GM12878 (cell line): Measurements from ENCODE around the gene DZANK1. TPM values are rescaled to one million over a fixed set of nuclear protein-coding genes. Genes with fewer than 3 reads are reported as not detected.

Experiments
- CREM ChIP-seq: IDR thresholded peaks from 2 replicates; pipeline ENCODE4 v1.6.1; 2014; ENCODE audit warnings: antibody characterized with exemption, low read depth
- FOXM1 ChIP-seq: IDR thresholded peaks from 2 replicates; pipeline ENCODE4 v1.6.1; 2012; ENCODE audit warnings: low read depth, mild to moderate bottlenecking, inconsistent platforms, low read length, moderate library complexity
- NR2F1 ChIP-seq: fragments of 450-650 bp; conservative IDR thresholded peaks from 2 replicates; pipeline ENCODE4 v1.6.1; 2017; ENCODE audit warnings: mild to moderate bottlenecking
- SUPT20H ChIP-seq: IDR thresholded peaks from 2 replicates; pipeline ENCODE4 v1.6.1; 2011; ENCODE audit warnings: low read depth, mild to moderate bottlenecking, low read length, moderate library complexity, borderline replicate concordance; ENCODE audit not compliant: control insufficient read depth
- SUZ12 ChIP-seq: fragments of 200-600 bp; sonication (generic); IDR thresholded peaks from one replicate; pipeline ENCODE4 v1.6.1; 2018; ENCODE audit warnings: antibody characterized with exemption, mild to moderate bottlenecking; ENCODE audit not compliant: unreplicated experiment
- ZBED1 ChIP-seq: IDR thresholded peaks from 2 replicates; pipeline ENCODE4 v1.6.1; 2016; ENCODE audit warnings: borderline replicate concordance
- ZNF622 ChIP-seq: fragments of 450-650 bp; IDR thresholded peaks from 2 replicates; pipeline ENCODE4 v1.6.1; 2017; ENCODE audit warnings: mild to moderate bottlenecking, inconsistent platforms
- polyA plus RNA-seq, 11 experiments: library from polyadenylated mRNA; depleted of rRNA in 4 of 11; unstranded in 6 of 11; stranded (reverse) in 5 of 11; fragments of >200 nt; fragmentation: Nextera tagmentation in 4 of 11; fragmentation: Illumina TruSeq in 1 of 11; extraction: Ambion mirVana in 4 of 11; extraction: Trizol in 1 of 11; gene quantifications; 1 replicate in 1 of 11; 2 replicates in 10 of 11; pipeline versions ENCODE4 v1.2.1 to v1.2.3, GENCODE V29; 2011 to 2016; ENCODE audit warnings: inconsistent platforms in 2 of 11, missing spikeins in 2 of 11, low read depth in 1 of 11
- total RNA-seq, 4 experiments: library from RNA; depleted of rRNA in 3 of 4; stranded (reverse); fragments of >200 nt in 3 of 4; fragmentation: Illumina TruSeq in 1 of 4; extraction: Trizol in 1 of 4; gene quantifications; 2 replicates each; pipeline versions ENCODE4 v1.2.1 to v1.2.3, GENCODE V29; 2013 to 2021
- TF ChIP-seq, protein P1 (sequence below): fragments of 450-650 bp; IDR thresholded peaks from 2 replicates; pipeline ENCODE4 v1.6.1; 2016; ENCODE audit warnings: mild to moderate bottlenecking
- TF ChIP-seq, protein P2 (sequence below), 3 experiments: IDR thresholded peaks in 2 of 3; conservative IDR thresholded peaks in 1 of 3; 2 replicates each; pipeline ENCODE4 v1.5.1; 2011; ENCODE audit warnings: low read depth in 3 of 3, low read length in 3 of 3, mild to moderate bottlenecking in 3 of 3, control low read depth in 2 of 3, moderate library complexity in 2 of 3, inconsistent platforms in 1 of 3, mixed read lengths in 1 of 3; ENCODE audit not compliant: control insufficient read depth in 2 of 3, insufficient read depth in 1 of 3; ENCODE audit errors: extremely low read depth in 1 of 3
- TF ChIP-seq, protein P3 (sequence below): fragments of 450-650 bp; IDR thresholded peaks from 2 replicates; pipeline ENCODE4 v1.6.1; 2016; ENCODE audit warnings: mild to moderate bottlenecking

DZANK1 gene
- total and polyA plus RNA-seq, 10 of the 15 experiments (the other 5 are each of a cell fraction or from before 2014, with no cell fraction given): 3.6 to 12.6 (median 6.5) TPM

DNA sequence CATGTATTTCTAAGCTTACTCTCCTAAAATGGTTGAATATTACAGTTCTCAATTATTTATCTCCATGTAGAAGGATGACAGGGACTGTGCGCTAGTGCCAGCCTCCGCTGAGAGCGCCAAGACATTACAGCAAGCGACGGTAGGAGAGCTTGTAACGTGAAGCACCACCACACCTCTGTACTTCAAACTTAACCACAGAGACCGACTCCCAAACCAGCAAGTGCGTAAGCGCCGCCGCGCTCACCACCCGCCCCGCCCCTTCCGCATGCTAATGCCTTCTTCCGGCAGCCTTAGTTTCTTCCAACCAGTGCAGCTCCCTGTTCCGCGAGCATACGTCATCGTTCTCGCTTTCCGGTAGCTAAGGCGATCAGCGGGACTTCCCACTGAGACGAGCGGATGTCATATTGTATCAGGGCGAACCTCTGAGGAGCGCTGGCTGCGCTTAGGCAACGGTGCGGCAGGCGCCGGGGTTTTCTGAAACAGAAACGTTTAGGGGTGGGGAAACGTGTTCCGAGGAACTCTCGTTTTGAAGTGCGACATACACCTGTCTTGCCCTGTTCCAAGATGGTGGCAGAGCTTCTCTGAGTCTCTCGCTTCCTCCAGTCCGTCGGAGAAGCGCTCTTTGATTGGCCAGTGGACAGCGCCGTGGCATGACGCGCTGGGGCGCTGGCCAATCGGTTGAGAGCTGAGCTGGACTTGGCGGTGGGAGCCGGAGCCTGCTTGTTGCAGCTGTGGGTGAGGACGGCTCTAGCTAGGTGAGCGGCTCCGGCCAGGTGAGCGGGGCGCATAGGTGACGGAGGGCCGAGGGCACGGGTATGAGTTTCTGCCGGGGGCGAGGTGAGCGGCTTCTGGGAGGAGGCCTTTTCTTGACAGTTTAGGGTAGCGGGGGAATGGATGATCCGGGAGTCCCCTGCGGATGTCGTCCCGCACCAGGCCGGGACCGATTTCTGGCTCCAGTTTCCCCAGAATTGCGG lies 40.7 kb upstream of the DZANK1 start, which contains the start of gene SEC23B (continued):
- TF ChIP-seq, protein P1, sequence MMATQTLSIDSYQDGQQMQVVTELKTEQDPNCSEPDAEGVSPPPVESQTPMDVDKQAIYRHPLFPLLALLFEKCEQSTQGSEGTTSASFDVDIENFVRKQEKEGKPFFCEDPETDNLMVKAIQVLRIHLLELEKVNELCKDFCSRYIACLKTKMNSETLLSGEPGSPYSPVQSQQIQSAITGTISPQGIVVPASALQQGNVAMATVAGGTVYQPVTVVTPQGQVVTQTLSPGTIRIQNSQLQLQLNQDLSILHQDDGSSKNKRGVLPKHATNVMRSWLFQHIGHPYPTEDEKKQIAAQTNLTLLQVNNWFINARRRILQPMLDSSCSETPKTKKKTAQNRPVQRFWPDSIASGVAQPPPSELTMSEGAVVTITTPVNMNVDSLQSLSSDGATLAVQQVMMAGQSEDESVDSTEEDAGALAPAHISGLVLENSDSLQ: peak; percentile 78
- TF ChIP-seq, protein P2, sequence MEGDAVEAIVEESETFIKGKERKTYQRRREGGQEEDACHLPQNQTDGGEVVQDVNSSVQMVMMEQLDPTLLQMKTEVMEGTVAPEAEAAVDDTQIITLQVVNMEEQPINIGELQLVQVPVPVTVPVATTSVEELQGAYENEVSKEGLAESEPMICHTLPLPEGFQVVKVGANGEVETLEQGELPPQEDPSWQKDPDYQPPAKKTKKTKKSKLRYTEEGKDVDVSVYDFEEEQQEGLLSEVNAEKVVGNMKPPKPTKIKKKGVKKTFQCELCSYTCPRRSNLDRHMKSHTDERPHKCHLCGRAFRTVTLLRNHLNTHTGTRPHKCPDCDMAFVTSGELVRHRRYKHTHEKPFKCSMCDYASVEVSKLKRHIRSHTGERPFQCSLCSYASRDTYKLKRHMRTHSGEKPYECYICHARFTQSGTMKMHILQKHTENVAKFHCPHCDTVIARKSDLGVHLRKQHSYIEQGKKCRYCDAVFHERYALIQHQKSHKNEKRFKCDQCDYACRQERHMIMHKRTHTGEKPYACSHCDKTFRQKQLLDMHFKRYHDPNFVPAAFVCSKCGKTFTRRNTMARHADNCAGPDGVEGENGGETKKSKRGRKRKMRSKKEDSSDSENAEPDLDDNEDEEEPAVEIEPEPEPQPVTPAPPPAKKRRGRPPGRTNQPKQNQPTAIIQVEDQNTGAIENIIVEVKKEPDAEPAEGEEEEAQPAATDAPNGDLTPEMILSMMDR (IDR thresholded peaks at IDR 0.05 in 2 of 3, conservative IDR thresholded peaks at IDR 0.05 in 1 of 3; ENCODE audit: control insufficient read depth in 2 of 3, extremely low read depth in 1 of 3, insufficient read depth in 1 of 3, low read depth in 3 of 3, low read length in 3 of 3): no peak
- no peak for TF ChIP-seq SUPT20H
- peak; percentile 90 for TF ChIP-seq CREM
- TF ChIP-seq ZBED1: peak; percentile 88; the same call in 1 of the 2 replicates
- no peak for TF ChIP-seq SUZ12
- TF ChIP-seq FOXM1: no peak
- no peak for TF ChIP-seq ZNF622
- no peak for TF ChIP-seq NR2F1
- TF ChIP-seq, protein P3, sequence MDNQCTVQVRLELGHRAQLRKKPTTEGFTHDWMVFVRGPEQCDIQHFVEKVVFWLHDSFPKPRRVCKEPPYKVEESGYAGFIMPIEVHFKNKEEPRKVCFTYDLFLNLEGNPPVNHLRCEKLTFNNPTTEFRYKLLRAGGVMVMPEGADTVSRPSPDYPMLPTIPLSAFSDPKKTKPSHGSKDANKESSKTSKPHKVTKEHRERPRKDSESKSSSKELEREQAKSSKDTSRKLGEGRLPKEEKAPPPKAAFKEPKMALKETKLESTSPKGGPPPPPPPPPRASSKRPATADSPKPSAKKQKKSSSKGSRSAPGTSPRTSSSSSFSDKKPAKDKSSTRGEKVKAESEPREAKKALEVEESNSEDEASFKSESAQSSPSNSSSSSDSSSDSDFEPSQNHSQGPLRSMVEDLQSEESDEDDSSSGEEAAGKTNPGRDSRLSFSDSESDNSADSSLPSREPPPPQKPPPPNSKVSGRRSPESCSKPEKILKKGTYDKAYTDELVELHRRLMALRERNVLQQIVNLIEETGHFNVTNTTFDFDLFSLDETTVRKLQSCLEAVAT: peak; percentile 86
- TF ChIP-seq, all 136 proteins: peak for 64
